Sigmoid colon (tissue), 3 donors: Measurements from ENCODE around the gene NCCRP1.

Experiments
- CTCF ChIP-seq, 4 experiments: fragments of 450-650 bp in 3 of 4; fragments of 200-600 bp in 1 of 4; IDR thresholded peaks; one replicate each; pipeline ENCODE4 v1.5.1; 2016 to 2019; ENCODE audit warnings: antibody characterized with exemption in 4 of 4, mild to moderate bottlenecking in 3 of 4, moderate library complexity in 2 of 4
- POLR2A ChIP-seq, 2 donors: fragments of 450-650 bp; IDR thresholded peaks; one replicate each; pipeline ENCODE4 v1.6.1; 2016; ENCODE audit warnings: antibody characterized with exemption in 2 of 2, mild to moderate bottlenecking in 2 of 2, moderate library complexity in 2 of 2

DNA sequence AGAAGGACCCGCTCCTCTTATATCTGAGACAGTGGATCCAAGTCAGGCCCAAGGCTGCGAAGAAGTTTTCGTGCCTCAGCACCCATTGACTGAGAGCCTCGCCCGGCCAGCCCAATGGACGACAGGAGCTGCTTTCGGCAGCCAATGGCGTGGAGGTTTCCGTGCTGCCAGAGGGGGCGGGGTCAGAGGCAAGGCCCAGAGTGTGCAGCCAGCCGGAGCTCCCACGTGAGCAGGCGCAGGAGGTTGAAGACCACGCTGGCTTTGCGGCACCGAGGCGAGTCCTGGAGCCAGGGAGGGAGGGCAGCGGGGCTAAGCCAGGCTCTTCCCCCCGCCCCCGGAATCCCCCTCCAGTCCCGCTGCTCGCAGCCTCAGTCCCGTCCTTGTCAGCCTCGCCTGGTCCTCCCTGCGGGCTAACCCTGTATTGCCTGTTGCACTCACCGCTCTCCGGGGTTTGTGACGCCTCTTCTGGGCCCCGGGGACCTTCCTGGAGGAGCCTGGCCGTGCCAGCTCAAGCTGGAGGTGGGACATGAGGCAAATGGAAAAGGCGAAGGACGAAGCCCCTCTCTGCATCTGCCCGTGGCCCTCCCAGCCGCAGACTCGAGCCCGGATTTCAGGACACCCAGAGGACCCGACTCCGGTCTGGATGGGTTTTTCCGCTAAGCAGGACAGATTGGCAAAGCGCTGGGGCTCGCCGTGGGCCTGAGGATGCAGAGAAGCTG, 50.3 kb downstream of the NCCRP1 start:
- TF ChIP-seq CTCF (IDR thresholded peaks at IDR 0.05): no peak
- TF ChIP-seq POLR2A (IDR thresholded peaks at IDR 0.05): no peak
